Measurements from ENCODE around the gene RDH12.

Gene RDH12

DNA sequence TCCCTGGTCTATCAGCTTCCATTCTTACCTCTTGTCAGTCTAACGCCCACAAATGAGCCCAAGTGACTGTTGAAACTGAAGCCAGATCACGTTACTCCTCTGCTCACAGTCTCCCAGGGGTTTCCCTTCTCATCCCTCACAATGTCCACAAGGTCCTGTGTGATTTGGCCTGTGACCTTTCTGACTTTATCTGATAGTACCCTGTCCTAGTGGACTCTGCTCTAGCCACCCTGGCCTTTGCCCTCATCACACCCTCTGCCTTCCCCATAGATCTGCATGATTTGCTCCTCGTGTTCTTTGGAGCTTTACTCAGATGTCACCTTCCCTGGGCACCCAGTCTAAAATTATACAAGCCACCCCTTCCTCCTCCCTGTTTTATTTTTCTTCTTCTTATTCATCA lies 55.5 kb downstream of the RDH12 start:
- no peak for DNase-seq

GRCh38 chr14:67759916-67760315 lies 58.2 kb downstream of the RDH12 start:
- no peak for DNase-seq

- DNase-seq: no peak
Measured at GRCh38 chr14:67762051-67762450, 60.4 kb downstream of the RDH12 start.

GRCh38 chr14:67763158-67763822 lies 61.6 kb downstream of the RDH12 start:
- no peak for DNase-seq

DNA sequence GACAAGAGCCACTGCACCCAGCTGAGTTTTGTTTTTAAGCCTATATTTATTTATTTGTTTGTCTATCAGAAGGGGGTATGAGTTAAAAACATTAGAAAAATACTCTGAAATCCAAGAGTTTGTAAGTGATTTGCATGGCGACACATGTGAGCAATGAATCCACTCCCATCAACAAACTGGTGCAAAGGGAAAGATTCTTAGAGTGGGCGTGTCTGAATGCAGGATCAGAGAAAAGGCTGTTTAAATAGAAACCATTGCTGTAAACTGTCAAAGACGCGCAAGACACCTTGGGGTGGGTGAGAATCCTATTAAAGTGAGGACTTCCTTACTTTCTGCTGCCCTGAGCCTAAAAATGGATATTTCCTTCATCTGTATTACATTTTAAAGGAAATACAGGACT lies 62.8 kb downstream of the RDH12 start:
- DNase-seq: no peak

DNA sequence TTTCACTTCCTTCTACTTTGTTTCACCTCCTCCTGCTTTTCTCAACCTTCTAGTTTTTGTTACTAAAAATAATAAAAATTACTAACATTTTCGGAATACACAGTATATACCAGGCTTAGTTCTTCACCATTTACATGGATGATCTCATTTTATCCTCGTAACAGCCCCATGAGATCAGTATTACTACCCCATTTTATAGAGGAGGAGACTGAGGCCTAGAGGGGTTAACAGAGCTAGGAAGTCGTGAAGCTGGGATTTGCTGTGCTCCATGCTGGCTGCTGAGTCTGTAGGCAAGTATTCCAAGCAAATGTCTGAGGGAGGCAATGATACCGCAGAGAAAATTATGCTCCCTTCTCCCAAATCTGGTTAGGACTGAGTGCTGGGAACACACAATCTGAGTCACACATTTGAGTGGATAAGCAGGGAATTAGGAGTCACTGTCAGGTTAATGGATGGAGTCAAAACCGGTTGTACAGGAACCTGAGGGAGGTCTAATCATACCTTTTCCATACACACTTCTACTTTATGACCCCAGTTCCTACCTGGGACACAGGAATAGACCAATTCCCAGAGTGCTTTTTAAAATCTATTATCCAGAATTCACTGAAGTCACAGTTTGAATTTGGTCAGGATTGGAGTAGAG lies 63.6 kb downstream of the RDH12 start:
- no peak for DNase-seq

DNA sequence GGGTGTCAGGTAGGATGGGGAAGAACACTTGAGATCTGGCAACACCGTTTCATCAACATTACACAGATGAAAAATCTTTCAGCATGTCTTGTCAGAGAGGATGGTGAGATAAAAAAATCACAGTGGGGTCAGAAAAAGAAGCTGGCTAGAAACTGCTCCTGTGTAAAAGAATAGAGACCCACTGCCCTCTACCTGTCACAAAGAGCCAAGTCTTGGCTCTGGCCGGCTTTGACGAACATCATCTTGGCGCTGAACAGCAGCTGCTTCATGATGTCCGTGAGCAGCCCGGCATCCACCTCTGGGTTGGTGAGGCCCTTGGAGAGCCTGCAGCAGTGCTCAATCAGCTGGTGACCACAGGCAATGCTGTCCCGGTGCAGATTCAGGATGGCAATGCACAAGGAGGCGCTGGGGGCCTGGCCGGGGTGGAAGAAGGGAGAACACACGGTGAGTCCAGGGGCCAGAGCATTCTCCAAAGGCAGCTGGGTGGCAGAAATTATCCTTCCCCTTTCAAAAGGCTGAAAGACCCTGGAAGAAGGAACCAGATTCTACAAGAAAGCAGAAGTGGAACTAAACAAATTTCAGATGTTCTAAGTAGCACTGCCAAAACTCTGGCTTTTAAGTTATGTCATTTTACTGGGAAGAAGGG lies 64.5 kb downstream of the RDH12 start:
- no peak for DNase-seq

DNA sequence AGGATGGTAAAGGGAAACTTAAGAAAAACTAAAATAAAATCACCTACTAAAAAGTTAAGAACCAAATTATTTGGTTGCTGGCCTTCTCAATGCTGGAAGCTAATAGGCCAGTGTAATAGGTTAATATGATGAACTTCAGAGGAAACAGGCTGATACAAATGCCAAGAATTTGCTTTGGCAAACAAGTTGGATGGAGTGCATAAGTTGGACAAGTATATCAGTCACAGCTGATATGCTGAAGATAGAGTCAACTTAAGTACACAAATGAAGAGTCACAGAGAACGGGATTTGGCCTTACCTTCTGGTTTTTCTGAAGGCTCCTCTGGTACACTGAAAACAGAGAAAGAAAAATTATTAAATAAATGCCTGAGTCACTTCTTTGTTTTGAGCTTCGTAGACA lies 66.5 kb downstream of the RDH12 start:
- no peak for DNase-seq

DNA sequence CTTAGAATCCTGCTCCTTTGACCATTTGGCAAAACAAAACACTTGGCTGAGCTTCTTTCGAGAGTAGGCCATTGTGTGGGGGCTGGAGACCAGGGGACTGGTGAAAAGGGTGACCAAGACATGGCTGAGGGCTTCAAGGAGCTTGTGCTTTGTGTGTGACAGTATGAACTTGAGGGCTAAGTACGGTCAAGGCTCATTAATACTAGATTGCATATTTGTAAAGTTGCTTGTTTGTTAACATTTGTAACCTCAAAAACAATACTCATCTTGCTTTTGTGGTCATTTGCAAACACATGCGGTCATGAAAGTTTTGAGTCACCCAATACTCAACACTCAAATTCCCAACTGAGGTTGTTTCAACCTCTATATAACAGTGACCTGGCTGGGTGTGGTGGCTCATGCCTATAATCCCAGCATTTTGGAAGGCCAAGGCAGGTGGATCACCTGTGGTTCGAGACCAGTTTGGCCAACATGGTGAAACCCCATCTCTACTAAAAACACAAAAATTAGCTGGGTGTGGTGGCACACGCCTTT lies 72.2 kb downstream of the RDH12 start:
- no peak for DNase-seq

DNA sequence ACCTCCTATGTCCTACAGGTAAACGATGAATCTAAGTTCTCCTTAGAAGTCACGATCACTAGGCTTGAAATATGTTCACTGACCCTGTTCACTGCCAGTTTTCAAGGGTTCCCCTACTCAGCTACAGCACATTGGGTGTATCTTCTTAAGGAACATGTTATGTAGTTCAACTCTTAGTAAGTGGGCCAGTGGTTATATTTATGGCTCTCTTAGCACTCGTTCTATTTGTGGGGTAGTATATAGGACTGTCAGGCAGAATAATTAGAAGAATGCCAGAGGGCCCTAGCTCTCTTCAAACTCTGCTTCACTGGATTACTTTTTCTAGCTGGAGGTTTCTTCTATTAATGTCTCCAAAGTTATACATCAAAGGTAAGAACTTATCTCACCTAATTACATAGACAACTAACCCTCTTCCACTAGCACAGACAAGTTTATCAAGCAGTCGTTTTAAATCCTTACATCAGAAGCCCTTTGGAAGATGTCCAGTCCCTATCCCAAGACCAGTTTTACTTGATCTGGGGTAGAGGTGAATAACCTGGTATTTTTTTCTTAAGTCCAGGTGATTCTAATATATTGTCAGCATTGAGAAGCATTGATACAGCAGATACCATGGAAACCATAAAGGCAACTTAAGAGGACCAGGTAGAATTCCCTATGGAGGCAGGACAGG lies 75.1 kb downstream of the RDH12 start:
- no peak for DNase-seq

DNA sequence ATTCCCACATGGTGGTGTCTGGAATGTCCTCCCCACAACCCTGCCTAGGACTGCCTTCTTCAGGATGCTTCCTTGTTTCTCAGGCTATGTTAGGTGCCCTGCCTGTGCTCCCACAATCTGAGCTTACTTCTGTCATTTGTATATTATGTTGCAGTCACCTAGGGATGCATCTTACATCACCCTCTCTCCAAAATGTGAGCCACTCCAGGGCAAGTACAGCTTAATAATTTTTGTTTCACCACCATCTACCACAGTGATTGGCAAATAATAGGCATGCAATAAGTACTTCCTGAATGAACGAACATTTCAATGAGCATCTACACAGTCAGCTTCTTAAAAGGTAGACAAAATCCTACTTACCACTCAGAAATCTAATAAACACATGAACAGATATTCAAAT lies 77.1 kb downstream of the RDH12 start:
- no peak for DNase-seq

DNA sequence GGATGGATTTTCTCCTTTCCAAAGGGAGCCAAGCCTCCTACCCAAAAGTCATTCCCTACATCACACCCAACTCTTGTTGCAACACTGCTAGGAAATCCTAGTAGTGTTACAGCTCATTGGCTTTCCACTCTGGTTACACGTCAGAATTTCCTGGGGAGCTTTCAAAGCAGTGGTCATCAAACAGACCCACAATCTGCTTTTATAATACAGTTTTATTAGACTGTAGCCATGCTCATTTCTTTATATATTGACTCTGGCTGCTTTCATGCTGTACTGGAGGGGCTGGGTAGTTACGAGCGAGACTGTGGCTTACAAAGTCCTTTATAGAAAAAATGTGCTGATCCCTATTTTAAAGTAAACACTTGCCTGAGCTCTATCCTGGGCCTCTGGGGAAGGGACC lies 80.4 kb downstream of the RDH12 start:
- no peak for DNase-seq
